GM23338 (cell line): ENCODE measurements around the gene NT5DC2.

Experiments used
- CREB1 ChIP-seq: fragments of 250-450 bp; sonication (Bioruptor Pico); IDR thresholded peaks from 2 replicates; pipeline ENCODE4 v1.5.0; 2020; ENCODE audit warnings: low read depth, mild to moderate bottlenecking, moderate library complexity
- EZH2 ChIP-seq: fragments of 200-600 bp; sonication (generic); IDR thresholded peaks from one replicate; pipeline ENCODE4 v1.8.0; 2017; ENCODE audit warnings: antibody characterized with exemption, mild to moderate bottlenecking, low read depth; ENCODE audit not compliant: unreplicated experiment
- EZH2phosphoT487 ChIP-seq: fragments of 200-600 bp; sonication (generic); IDR thresholded peaks from one replicate; pipeline ENCODE4 v1.8.1; 2018; ENCODE audit warnings: antibody characterized with exemption; ENCODE audit not compliant: unreplicated experiment
- JUNB ChIP-seq: IDR thresholded peaks from one replicate; pipeline ENCODE4 v1.6.1; 2016; ENCODE audit warnings: antibody characterized with exemption; ENCODE audit not compliant: unreplicated experiment
- NANOG ChIP-seq: IDR thresholded peaks from 2 replicates; pipeline ENCODE4 v1.6.1; 2016; ENCODE audit warnings: antibody characterized with exemption, borderline replicate concordance
- POLR2AphosphoS5 ChIP-seq: IDR thresholded peaks from 2 replicates; pipeline ENCODE4 v1.6.1; 2016; ENCODE audit warnings: antibody characterized with exemption, low read depth
- ZNF114 ChIP-seq: fragments of 250-450 bp; sonication (Bioruptor Pico); IDR thresholded peaks from 2 replicates; pipeline ENCODE4 v1.5.0; 2020; ENCODE audit warnings: mild to moderate bottlenecking, moderate library complexity
- ZNF331 ChIP-seq: fragments of 250-450 bp; sonication (Bioruptor Pico); IDR thresholded peaks from 2 replicates; pipeline ENCODE4 v1.5.0; 2020; ENCODE audit warnings: low read depth, mild to moderate bottlenecking, moderate library complexity
- TF ChIP-seq, protein P1 (sequence below), 2 experiments: fragments of 200-600 bp in 1 of 2; sonication (generic) in 1 of 2; conservative IDR thresholded peaks; 2 replicates each; pipeline versions ENCODE4 v1.5.1 to v1.6.1; 2016 to 2017; ENCODE audit warnings: antibody characterized with exemption in 2 of 2, low read depth in 2 of 2, mild to moderate bottlenecking in 2 of 2, moderate library complexity in 1 of 2
- TF ChIP-seq, protein P2 (sequence below): IDR thresholded peaks from one replicate; pipeline ENCODE4 v1.6.1; 2018; ENCODE audit warnings: antibody characterized with exemption; ENCODE audit not compliant: unreplicated experiment
- TF ChIP-seq, protein P3 (sequence below): IDR thresholded peaks from 2 replicates; pipeline ENCODE4 v1.6.1; 2016; ENCODE audit warnings: antibody characterized with exemption

DNA sequence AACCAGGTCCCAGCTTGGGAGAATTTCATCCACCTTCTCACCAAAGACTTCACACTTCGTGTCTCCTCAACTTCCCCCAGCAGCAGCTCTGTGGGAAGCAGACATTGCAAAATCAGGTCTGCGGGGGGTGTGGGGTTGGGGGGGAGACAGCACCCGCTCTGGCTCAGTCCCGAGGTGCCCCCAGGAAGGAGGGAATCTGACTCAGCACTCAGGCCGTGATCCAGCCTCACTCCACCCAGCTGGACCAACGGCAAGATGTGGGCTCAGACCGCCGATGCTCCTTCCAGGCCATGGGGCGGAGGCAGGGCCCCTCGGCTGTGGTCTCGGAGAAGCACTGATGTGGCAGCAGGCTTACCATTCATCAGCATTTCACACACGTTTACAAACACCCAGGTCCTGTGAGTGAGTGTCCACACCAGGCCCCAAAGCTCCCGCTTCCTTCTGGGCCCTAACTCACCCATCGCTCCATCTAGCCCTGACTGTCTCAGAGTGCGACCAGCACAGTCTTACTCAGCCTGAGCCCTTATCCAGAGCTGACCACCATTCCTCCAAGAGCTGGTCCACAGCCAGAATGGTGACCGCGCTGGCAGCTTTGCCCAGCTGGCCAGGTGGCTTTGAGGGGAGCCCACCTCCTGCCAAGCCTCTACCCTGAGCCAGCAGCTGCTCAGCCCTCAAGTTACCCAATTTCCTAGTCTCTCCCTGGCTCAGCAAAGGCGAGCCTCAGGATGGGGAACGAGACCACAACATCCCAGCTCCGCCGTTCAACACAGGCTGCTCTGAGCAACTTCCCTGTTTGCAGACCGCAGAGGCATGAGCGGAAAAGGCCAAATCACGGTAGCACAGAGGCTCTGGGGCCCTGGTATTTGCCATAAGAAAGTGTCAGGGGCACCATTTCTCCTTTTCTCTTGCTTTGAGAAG lies 35.3 kb downstream of the NT5DC2 start:
- TF ChIP-seq, protein P1, sequence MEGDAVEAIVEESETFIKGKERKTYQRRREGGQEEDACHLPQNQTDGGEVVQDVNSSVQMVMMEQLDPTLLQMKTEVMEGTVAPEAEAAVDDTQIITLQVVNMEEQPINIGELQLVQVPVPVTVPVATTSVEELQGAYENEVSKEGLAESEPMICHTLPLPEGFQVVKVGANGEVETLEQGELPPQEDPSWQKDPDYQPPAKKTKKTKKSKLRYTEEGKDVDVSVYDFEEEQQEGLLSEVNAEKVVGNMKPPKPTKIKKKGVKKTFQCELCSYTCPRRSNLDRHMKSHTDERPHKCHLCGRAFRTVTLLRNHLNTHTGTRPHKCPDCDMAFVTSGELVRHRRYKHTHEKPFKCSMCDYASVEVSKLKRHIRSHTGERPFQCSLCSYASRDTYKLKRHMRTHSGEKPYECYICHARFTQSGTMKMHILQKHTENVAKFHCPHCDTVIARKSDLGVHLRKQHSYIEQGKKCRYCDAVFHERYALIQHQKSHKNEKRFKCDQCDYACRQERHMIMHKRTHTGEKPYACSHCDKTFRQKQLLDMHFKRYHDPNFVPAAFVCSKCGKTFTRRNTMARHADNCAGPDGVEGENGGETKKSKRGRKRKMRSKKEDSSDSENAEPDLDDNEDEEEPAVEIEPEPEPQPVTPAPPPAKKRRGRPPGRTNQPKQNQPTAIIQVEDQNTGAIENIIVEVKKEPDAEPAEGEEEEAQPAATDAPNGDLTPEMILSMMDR (conservative IDR thresholded peaks at IDR 0.05; ENCODE audit: low read depth in 2 of 2) = no peak
- TF ChIP-seq EZH2 = no peak
- TF ChIP-seq JUNB = no peak
- TF ChIP-seq, protein P2, sequence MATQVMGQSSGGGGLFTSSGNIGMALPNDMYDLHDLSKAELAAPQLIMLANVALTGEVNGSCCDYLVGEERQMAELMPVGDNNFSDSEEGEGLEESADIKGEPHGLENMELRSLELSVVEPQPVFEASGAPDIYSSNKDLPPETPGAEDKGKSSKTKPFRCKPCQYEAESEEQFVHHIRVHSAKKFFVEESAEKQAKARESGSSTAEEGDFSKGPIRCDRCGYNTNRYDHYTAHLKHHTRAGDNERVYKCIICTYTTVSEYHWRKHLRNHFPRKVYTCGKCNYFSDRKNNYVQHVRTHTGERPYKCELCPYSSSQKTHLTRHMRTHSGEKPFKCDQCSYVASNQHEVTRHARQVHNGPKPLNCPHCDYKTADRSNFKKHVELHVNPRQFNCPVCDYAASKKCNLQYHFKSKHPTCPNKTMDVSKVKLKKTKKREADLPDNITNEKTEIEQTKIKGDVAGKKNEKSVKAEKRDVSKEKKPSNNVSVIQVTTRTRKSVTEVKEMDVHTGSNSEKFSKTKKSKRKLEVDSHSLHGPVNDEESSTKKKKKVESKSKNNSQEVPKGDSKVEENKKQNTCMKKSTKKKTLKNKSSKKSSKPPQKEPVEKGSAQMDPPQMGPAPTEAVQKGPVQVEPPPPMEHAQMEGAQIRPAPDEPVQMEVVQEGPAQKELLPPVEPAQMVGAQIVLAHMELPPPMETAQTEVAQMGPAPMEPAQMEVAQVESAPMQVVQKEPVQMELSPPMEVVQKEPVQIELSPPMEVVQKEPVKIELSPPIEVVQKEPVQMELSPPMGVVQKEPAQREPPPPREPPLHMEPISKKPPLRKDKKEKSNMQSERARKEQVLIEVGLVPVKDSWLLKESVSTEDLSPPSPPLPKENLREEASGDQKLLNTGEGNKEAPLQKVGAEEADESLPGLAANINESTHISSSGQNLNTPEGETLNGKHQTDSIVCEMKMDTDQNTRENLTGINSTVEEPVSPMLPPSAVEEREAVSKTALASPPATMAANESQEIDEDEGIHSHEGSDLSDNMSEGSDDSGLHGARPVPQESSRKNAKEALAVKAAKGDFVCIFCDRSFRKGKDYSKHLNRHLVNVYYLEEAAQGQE = no peak
- TF ChIP-seq NANOG = no peak
- TF ChIP-seq POLR2AphosphoS5 = no peak
- no peak for TF ChIP-seq EZH2phosphoT487
- no peak for TF ChIP-seq ZNF331 (CRISPR knock-in tag)
- TF ChIP-seq ZNF114 (CRISPR knock-in tag) = no peak
- no peak for TF ChIP-seq CREB1 (CRISPR knock-in tag)
- TF ChIP-seq, protein P3, sequence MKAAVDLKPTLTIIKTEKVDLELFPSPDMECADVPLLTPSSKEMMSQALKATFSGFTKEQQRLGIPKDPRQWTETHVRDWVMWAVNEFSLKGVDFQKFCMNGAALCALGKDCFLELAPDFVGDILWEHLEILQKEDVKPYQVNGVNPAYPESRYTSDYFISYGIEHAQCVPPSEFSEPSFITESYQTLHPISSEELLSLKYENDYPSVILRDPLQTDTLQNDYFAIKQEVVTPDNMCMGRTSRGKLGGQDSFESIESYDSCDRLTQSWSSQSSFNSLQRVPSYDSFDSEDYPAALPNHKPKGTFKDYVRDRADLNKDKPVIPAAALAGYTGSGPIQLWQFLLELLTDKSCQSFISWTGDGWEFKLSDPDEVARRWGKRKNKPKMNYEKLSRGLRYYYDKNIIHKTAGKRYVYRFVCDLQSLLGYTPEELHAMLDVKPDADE = no peak
